SU-DHL-6 (cell line): ENCODE results near the gene GMPPA.

ENCODE experiments used
- CTCF ChIP-seq: fragments of 200-600 bp; sonication (generic); IDR thresholded peaks from one replicate; pipeline ENCODE4 v1.5.1; 2017; ENCODE audit warnings: antibody characterized with exemption, mild to moderate bottlenecking, low read length, moderate library complexity; ENCODE audit not compliant: insufficient read depth, poor library complexity, severe bottlenecking
- EZH2phosphoT487 ChIP-seq: fragments of 200-600 bp; sonication (generic), shearing (Covaris generic); conservative IDR thresholded peaks from 2 replicates; pipeline ENCODE4 v1.6.1; 2018; ENCODE audit warnings: mild to moderate bottlenecking, antibody characterized with exemption, low read length, moderate library complexity, mixed read lengths

- TF ChIP-seq CTCF: no peak
- TF ChIP-seq EZH2phosphoT487: no peak
Observed at GRCh38 chr2:219466816-219467735, 31.6 kb upstream of the GMPPA start.
